HepG2 (cell line): ENCODE results near the gene PEPD. TPM values are rescaled to one million over a fixed set of nuclear protein-coding genes. Genes with fewer than 3 reads are reported as not detected.

Experiments used
- ATAC-seq: fragments of 200-7000 bp; cut with Tn5 transposase; 3 replicates; pipeline ENCODE4 v1.9.1; 2020; ENCODE audit warnings: mild to moderate bottlenecking, moderate library complexity
- BruUV-seq: library from RNA; stranded (reverse); fragments of 400-500 nt; replicated peaks from 2 replicates; lab custom pipeline; 2021; lab: Mats Ljungman, UMichigan
- CTCF ChIA-PET: fragments of 300-600 bp; formaldehyde crosslinking; extraction: SDS; loops from one replicate; lab custom pipeline; 2021; ENCODE audit warnings: low total read pairs, inconsistent platforms, low intra/inter-chr PET ratio; lab: Yijun Ruan, JAX
- POLR2A ChIA-PET: fragments of 350-600 bp; sonication (Branson Sonifier 250); formaldehyde crosslinking; loops from one replicate; lab custom pipeline; 2020; ENCODE audit warnings: antibody characterized with exemption, inconsistent platforms; lab: Yijun Ruan, JAX
- DNase-seq: peaks from one replicate; pipeline ENCODE4 v3.0.0-alpha.2; 2015; ENCODE audit warnings: low spot score
- FAIRE-seq: peaks from 3 replicates; lab custom pipeline; 2011; peaks lifted over from hg19 to GRCh38; lab: Jason Lieb, UNC
- H2AFZ ChIP-seq: one replicate; pipeline ENCODE4 v1.6.1; 2011; ENCODE audit warnings: low read length, inconsistent platforms
- H3K27ac ChIP-seq: fragments of 300-600 bp; 3 replicates; pipeline ENCODE4 v1.8.0; 2011; ENCODE audit warnings: mixed run types, mild to moderate bottlenecking, mixed read lengths, low read length, inconsistent platforms; ENCODE audit not compliant: insufficient read depth; ENCODE audit errors: extremely low read length
- H3K27me3 ChIP-seq, 2 experiments: fragments of 200-600 bp in 1 of 2; 2 replicates in 1 of 2; 3 replicates in 1 of 2; pipeline versions ENCODE4 v1.6.0 to v1.8.0; 2011; ENCODE audit warnings: low read length in 2 of 2, mild to moderate bottlenecking in 2 of 2, moderate library complexity in 2 of 2, inconsistent platforms in 1 of 2; ENCODE audit not compliant: insufficient read depth in 2 of 2, control insufficient read depth in 1 of 2
- H3K36me3 ChIP-seq, 2 experiments: fragments of 200-600 bp in 1 of 2; replicated peaks in 1 of 2; 2 replicates in 1 of 2; 3 replicates in 1 of 2; pipeline versions ENCODE4 v1.5.1 to v1.8.0; 2011; ENCODE audit warnings: low read length in 2 of 2, inconsistent platforms in 1 of 2; ENCODE audit not compliant: insufficient read depth in 2 of 2, control insufficient read depth in 1 of 2
- H3K4me1 ChIP-seq: 2 replicates; pipeline ENCODE4 v1.5.1; 2012; ENCODE audit warnings: low read length, inconsistent platforms; ENCODE audit not compliant: insufficient read depth
- H3K4me2 ChIP-seq: 2 replicates; pipeline ENCODE4 v1.6.0; 2011; ENCODE audit warnings: low read depth, low read length, inconsistent platforms
- H3K4me3 ChIP-seq, 3 experiments: fragments of 200-600 bp in 1 of 3; sonication (generic), shearing (Covaris generic) in 1 of 3; replicated peaks in 1 of 3; 2 replicates each; pipeline ENCODE4 v1.5.1; 2011 to 2016; ENCODE audit warnings: low read length in 3 of 3, inconsistent platforms in 2 of 3, low read depth in 2 of 3, mild to moderate bottlenecking in 2 of 3, control low read depth in 1 of 3, mixed read lengths in 1 of 3; ENCODE audit not compliant: insufficient read depth in 1 of 3
- H3K79me2 ChIP-seq: one replicate; pipeline ENCODE4 v1.6.1; 2011; ENCODE audit warnings: low read length, inconsistent platforms; ENCODE audit not compliant: insufficient read depth
- H3K9ac ChIP-seq: 2 replicates; pipeline ENCODE4 v1.6.0; 2011; ENCODE audit warnings: mild to moderate bottlenecking, low read depth, low read length, inconsistent platforms; ENCODE audit not compliant: insufficient read depth
- H3K9me3 ChIP-seq: 2 replicates; pipeline ENCODE4 v1.5.1; 2012; ENCODE audit warnings: mild to moderate bottlenecking, low read length
- H4K20me1 ChIP-seq: 2 replicates; pipeline ENCODE4 v1.6.0; 2011; ENCODE audit warnings: inconsistent platforms, mild to moderate bottlenecking, low read length, moderate library complexity; ENCODE audit not compliant: insufficient read depth
- ELF4 ChIP-seq: sonication (generic); formaldehyde crosslinking; IDR thresholded peaks from 2 replicates; pipeline ENCODE4 v1.5.0; 2020; ENCODE audit warnings: missing genetic modification reagents, mild to moderate bottlenecking, moderate library complexity, borderline replicate concordance
- FIP1L1 ChIP-seq: fragments of 200-400 bp; formaldehyde crosslinking; IDR thresholded peaks from 2 replicates; pipeline ENCODE4 v1.6.1; 2018; ENCODE audit warnings: low read depth, mild to moderate bottlenecking, low read length, moderate library complexity, borderline replicate concordance; ENCODE audit not compliant: insufficient read depth
- KMT2B ChIP-seq: IDR thresholded peaks from 2 replicates; pipeline ENCODE4 v1.6.1; 2016; ENCODE audit warnings: missing genetic modification reagents, missing compliant biosample characterization
- MED13 ChIP-seq: sonication (generic); formaldehyde crosslinking; IDR thresholded peaks from 2 replicates; pipeline ENCODE4 v1.5.0; 2020; ENCODE audit warnings: missing genetic modification reagents
- MEIS2 ChIP-seq: sonication (generic); formaldehyde crosslinking; IDR thresholded peaks from 2 replicates; pipeline ENCODE4 v1.9.0; 2021; ENCODE audit warnings: mild to moderate bottlenecking, missing genetic modification reagents
- SMAD9 ChIP-seq: sonication (generic); formaldehyde crosslinking; IDR thresholded peaks from 2 replicates; pipeline ENCODE4 v1.5.1; 2020; ENCODE audit warnings: mild to moderate bottlenecking, missing genetic modification reagents
- TCF7L2 ChIP-seq: IDR thresholded peaks from 2 replicates; pipeline ENCODE4 v1.6.1; 2011; ENCODE audit warnings: mild to moderate bottlenecking, low read depth, low read length, moderate library complexity
- ZBTB21 ChIP-seq: sonication (generic); formaldehyde crosslinking; IDR thresholded peaks from 2 replicates; pipeline ENCODE4 v1.4.0; 2020; ENCODE audit warnings: missing genetic modification reagents
- ZNF317 ChIP-seq: sonication (generic); formaldehyde crosslinking; IDR thresholded peaks from 2 replicates; pipeline ENCODE4 v1.5.0; 2020; ENCODE audit warnings: mild to moderate bottlenecking, missing genetic modification reagents
- WGBS: methylation state at CpG from one replicate; pipeline ENCODE4 v1.1.6; 2017; ENCODE audit warnings: low lambda C conversion rate; 5-methylcytosine and 5-hydroxymethylcytosine counted together
- in situ Hi-C: cut with HindIII; loops from 2 replicates; pipeline ENCODE4 v1.10.0; 2017; ENCODE audit warnings: low pct_unique_long_range_greater_than_20kb; ENCODE audit not compliant: extremely low pct_ligation_motif_present
- intact Hi-C: fragments of 100-400 bp; cut with micrococcal nuclease; formaldehyde crosslinking; loops from one replicate; pipeline ENCODE4 v1.10.0; 2022; ENCODE audit not compliant: unreplicated experiment
- polyA plus RNA-seq, 8 experiments: library from polyadenylated mRNA; depleted of rRNA in 3 of 8; stranded (reverse) in 7 of 8; unstranded in 1 of 8; fragments of >200 nt; fragmentation: Illumina TruSeq in 4 of 8; extraction: Trizol in 4 of 8; gene quantifications; 2 replicates each; pipeline versions ENCODE4 v1.2.1 to v1.2.3, GENCODE V29; 2011 to 2016; ENCODE audit warnings: low read depth in 4 of 8, missing spikeins in 1 of 8, mixed read lengths in 1 of 8; ENCODE audit not compliant: insufficient read depth in 1 of 8
- total RNA-seq, 5 experiments: library from RNA; depleted of rRNA; stranded (reverse); fragments of >200 nt; fragmentation: Illumina TruSeq; extraction: Trizol; gene quantifications; 2 replicates each; pipeline ENCODE4 v1.2.3, GENCODE V29; 2016; ENCODE audit warnings: low read depth in 1 of 5
- TF ChIP-seq, protein P1 (sequence below): sonication (generic); formaldehyde crosslinking; IDR thresholded peaks from 2 replicates; pipeline ENCODE4 v1.4.0; 2020; ENCODE audit warnings: missing genetic modification reagents
- TF ChIP-seq, protein P2 (sequence below), 2 experiments: sonication (generic) in 1 of 2; formaldehyde crosslinking in 1 of 2; IDR thresholded peaks; 2 replicates each; pipeline versions ENCODE4 v1.5.1 to v1.6.1; 2011 to 2020; ENCODE audit warnings: borderline replicate concordance in 1 of 2, low read depth in 1 of 2, low read length in 1 of 2, mild to moderate bottlenecking in 1 of 2, missing genetic modification reagents in 1 of 2, moderate library complexity in 1 of 2

The PEPD gene
- total and polyA plus RNA-seq, 2 of the 13 experiments (the other 11 are each of a cell fraction or from before 2014, with no cell fraction given) = 60.7 to 75.1 TPM

DNA sequence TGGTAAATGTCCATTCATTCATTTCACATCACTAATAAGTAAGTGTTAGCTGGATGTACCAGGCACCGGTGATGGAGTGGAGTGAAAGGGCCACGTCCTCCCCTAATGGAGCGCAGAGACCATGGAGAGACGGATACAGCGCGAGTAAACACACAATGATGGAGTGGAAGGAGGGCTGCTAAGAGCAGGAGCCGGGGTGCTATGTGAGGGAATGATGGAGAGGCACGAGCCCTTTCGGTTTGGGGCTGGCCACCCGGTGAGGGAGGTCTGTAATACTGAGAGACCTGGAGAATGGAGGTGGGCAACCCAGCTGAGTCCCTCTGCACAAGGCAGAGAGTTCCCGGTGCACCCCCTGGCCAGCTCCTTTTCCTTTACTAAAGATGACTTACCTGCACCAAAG lies 53.7 kb downstream of the PEPD start:
- Histone ChIP-seq H3K4me2 (no peak overlapping the region), H3K36me3 (peaks cover 3 to 5% of the 10 kb centered on the region in 2 experiments; a peak in 3 of 5 replicates), H3K4me1 (no peaks in the 10 kb centered on the region), H3K4me3 (no peak overlapping the region), H2AFZ (no peak overlapping the region), H3K79me2 (no peaks in the 10 kb centered on the region), H3K9me3 (no peaks in the 10 kb centered on the region), H3K9ac (no peak overlapping the region), H3K27ac (no peak overlapping the region), H4K20me1 (no peaks in the 10 kb centered on the region), H3K27me3 (no peaks in the 10 kb centered on the region)
- ChIA-PET POLR2A (no interaction called here), CTCF (no interaction called here)
- intact Hi-C loops (no loop called here), in situ Hi-C loops (no loop called here)
- 97% methylated on average over 11 of the region's 11 CpGs for WGBS
- no peak for ATAC-seq
- TF ChIP-seq ZNF317 = no peak
- no peak for TF ChIP-seq FIP1L1
- TF ChIP-seq MEIS2 (CRISPR knock-in tag) = no peak
- TF ChIP-seq SMAD9 (CRISPR knock-in tag) = no peak
- TF ChIP-seq TCF7L2 = no peak
- TF ChIP-seq, protein P1, sequence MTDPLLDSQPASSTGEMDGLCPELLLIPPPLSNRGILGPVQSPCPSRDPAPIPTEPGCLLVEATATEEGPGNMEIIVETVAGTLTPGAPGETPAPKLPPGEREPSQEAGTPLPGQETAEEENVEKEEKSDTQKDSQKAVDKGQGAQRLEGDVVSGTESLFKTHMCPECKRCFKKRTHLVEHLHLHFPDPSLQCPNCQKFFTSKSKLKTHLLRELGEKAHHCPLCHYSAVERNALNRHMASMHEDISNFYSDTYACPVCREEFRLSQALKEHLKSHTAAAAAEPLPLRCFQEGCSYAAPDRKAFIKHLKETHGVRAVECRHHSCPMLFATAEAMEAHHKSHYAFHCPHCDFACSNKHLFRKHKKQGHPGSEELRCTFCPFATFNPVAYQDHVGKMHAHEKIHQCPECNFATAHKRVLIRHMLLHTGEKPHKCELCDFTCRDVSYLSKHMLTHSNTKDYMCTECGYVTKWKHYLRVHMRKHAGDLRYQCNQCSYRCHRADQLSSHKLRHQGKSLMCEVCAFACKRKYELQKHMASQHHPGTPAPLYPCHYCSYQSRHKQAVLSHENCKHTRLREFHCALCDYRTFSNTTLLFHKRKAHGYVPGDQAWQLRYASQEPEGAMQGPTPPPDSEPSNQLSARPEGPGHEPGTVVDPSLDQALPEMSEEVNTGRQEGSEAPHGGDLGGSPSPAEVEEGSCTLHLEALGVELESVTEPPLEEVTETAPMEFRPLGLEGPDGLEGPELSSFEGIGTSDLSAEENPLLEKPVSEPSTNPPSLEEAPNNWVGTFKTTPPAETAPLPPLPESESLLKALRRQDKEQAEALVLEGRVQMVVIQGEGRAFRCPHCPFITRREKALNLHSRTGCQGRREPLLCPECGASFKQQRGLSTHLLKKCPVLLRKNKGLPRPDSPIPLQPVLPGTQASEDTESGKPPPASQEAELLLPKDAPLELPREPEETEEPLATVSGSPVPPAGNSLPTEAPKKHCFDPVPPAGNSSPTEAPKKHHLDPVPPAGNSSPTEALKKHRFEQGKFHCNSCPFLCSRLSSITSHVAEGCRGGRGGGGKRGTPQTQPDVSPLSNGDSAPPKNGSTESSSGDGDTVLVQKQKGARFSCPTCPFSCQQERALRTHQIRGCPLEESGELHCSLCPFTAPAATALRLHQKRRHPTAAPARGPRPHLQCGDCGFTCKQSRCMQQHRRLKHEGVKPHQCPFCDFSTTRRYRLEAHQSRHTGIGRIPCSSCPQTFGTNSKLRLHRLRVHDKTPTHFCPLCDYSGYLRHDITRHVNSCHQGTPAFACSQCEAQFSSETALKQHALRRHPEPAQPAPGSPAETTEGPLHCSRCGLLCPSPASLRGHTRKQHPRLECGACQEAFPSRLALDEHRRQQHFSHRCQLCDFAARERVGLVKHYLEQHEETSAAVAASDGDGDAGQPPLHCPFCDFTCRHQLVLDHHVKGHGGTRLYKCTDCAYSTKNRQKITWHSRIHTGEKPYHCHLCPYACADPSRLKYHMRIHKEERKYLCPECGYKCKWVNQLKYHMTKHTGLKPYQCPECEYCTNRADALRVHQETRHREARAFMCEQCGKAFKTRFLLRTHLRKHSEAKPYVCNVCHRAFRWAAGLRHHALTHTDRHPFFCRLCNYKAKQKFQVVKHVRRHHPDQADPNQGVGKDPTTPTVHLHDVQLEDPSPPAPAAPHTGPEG (CRISPR knock-in tag) = no peak
- TF ChIP-seq, protein P2, sequence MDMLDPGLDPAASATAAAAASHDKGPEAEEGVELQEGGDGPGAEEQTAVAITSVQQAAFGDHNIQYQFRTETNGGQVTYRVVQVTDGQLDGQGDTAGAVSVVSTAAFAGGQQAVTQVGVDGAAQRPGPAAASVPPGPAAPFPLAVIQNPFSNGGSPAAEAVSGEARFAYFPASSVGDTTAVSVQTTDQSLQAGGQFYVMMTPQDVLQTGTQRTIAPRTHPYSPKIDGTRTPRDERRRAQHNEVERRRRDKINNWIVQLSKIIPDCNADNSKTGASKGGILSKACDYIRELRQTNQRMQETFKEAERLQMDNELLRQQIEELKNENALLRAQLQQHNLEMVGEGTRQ (IDR thresholded peaks at IDR 0.05; ENCODE audit: low read depth, low read length) = no peak
- TF ChIP-seq, protein P2 (CRISPR knock-in tag; IDR thresholded peaks at IDR 0.05; ENCODE audit: borderline replicate concordance) = no peak
- TF ChIP-seq ELF4 (CRISPR knock-in tag) = no peak
- TF ChIP-seq MED13 (CRISPR knock-in tag) = no peak
- no peak for TF ChIP-seq KMT2B (CRISPR knock-in tag)
- no peak for TF ChIP-seq ZBTB21
- no peak for FAIRE-seq
- BruUV-seq = no TSS peak
- no peak for DNase-seq
